Immature natural killer cell (primary cell): ENCODE results near the gene SERPINA4. TPM values are rescaled to one million over a fixed set of nuclear protein-coding genes. Genes with fewer than 3 reads are reported as not detected.

Source experiments
- DNase-seq, 3 donors: peaks; one replicate each; pipeline ENCODE4 v3.0.0; 2022; ENCODE audit warnings: mixed read lengths in 1 of 3
- H3K27ac Mint-ChIP-seq, 6 donors: one replicate each; pipeline ENCODE4 v1.8.0; 2020; ENCODE audit warnings: mixed read lengths in 6 of 6, mild to moderate bottlenecking in 5 of 6, inconsistent platforms in 4 of 6, moderate library complexity in 3 of 6
- H3K27me3 Mint-ChIP-seq, 3 donors: one replicate each; pipeline ENCODE4 v1.8.0; 2020 to 2021; ENCODE audit warnings: low read depth in 3 of 3, mild to moderate bottlenecking in 3 of 3, mixed read lengths in 3 of 3, moderate library complexity in 3 of 3, inconsistent platforms in 1 of 3
- H3K36me3 Mint-ChIP-seq, 3 donors: one replicate each; pipeline ENCODE4 v1.8.0; 2020; ENCODE audit warnings: mixed read lengths in 3 of 3, inconsistent platforms in 2 of 3, mild to moderate bottlenecking in 2 of 3
- H3K4me1 Mint-ChIP-seq, 2 donors: one replicate each; pipeline ENCODE4 v1.8.0; 2020; ENCODE audit warnings: inconsistent platforms in 2 of 2, mild to moderate bottlenecking in 2 of 2, mixed read lengths in 2 of 2, moderate library complexity in 1 of 2
- H3K4me3 Mint-ChIP-seq, 5 donors: one replicate each; pipeline ENCODE4 v1.8.0; 2020; ENCODE audit warnings: mild to moderate bottlenecking in 5 of 5, mixed read lengths in 5 of 5, inconsistent platforms in 3 of 5, moderate library complexity in 3 of 5
- H3K9me3 Mint-ChIP-seq, 6 donors: one replicate each; pipeline ENCODE4 v1.8.0; 2020; ENCODE audit warnings: mild to moderate bottlenecking in 6 of 6, mixed read lengths in 6 of 6, inconsistent platforms in 4 of 6, moderate library complexity in 3 of 6
- polyA plus RNA-seq, 3 donors: library from polyadenylated mRNA; unstranded; fragments of 300-500 nt; fragmentation: Illumina TruSeq; gene quantifications; one replicate each; pipeline ENCODE4 v1.2.3, GENCODE V29; 2021

SERPINA4 gene
- polyA plus RNA-seq, 3 donors from 2014 or later, result not detected

GRCh38 chr14:94548131-94548998 is 12.9 kb upstream of the SERPINA4 start:
- Mint-ChIP-seq H3K9me3 (peaks cover 0 to 2% (median 0%) of the 10 kb centered on the region in 6 donors), H3K36me3 (no peaks in the 10 kb centered on the region), H3K27me3 (peaks cover 0 to 12% (median 9%) of the 10 kb centered on the region in 3 donors), H3K4me3 (no peak overlapping the region), H3K4me1 (no peaks in the 10 kb centered on the region), H3K27ac (no peak overlapping the region)
- DNase-seq, result no peak

- no peaks in the 10 kb centered on the region for H3K4me1 Mint-ChIP-seq
- H3K27me3 Mint-ChIP-seq, result peaks cover 0 to 16% (median 11%) of the 10 kb centered on the region in 3 donors
- H3K9me3 Mint-ChIP-seq, result peaks cover 0 to 2% (median 0%) of the 10 kb centered on the region in 6 donors
- H3K27ac Mint-ChIP-seq, result no peak overlapping the region
- DNase-seq, result peak; percentile 14 to 18 (median 18)
- H3K36me3 Mint-ChIP-seq, result no peaks in the 10 kb centered on the region
- no peak overlapping the region for H3K4me3 Mint-ChIP-seq
Observed at GRCh38 chr14:94548999-94549985, 11.9 kb upstream of the SERPINA4 start.

GRCh38 chr14:94550041-94550440 is 11.2 kb upstream of the SERPINA4 start:
- no peaks in the 10 kb centered on the region for H3K36me3 Mint-ChIP-seq
- DNase-seq, result no peak
- H3K9me3 Mint-ChIP-seq, result peaks cover 0 to 4% (median 0%) of the 10 kb centered on the region in 6 donors
- peaks cover 0 to 17% (median 12%) of the 10 kb centered on the region in 3 donors for H3K27me3 Mint-ChIP-seq
- H3K4me1 Mint-ChIP-seq, result no peaks in the 10 kb centered on the region
- no peak overlapping the region for H3K4me3 Mint-ChIP-seq
- H3K27ac Mint-ChIP-seq, result no peak overlapping the region

- Mint-ChIP-seq H3K27me3 (peaks cover 0 to 16% (median 5%) of the 10 kb centered on the region in 3 donors), H3K4me1 (no peaks in the 10 kb centered on the region), H3K27ac (no peak overlapping the region), H3K36me3 (no peaks in the 10 kb centered on the region), H3K4me3 (no peak overlapping the region), H3K9me3 (peaks cover 0 to 4% (median under 1%) of the 10 kb centered on the region in 6 donors)
- DNase-seq, result no peak
Observed at GRCh38 chr14:94555991-94556390, 5.3 kb upstream of the SERPINA4 start.

GRCh38 chr14:94557327-94557726 is 3.9 kb upstream of the SERPINA4 start:
- no peak for DNase-seq
- Mint-ChIP-seq H3K9me3 (peaks cover 0 to 4% (median under 1%) of the 10 kb centered on the region in 6 donors), H3K27ac (no peak overlapping the region), H3K4me3 (no peak overlapping the region), H3K27me3 (peaks cover 0 to 14% (median 6%) of the 10 kb centered on the region in 3 donors), H3K36me3 (no peaks in the 10 kb centered on the region), H3K4me1 (no peaks in the 10 kb centered on the region)

- Mint-ChIP-seq H3K27me3 (peaks cover 0 to 9% (median 6%) of the 10 kb centered on the region in 3 donors), H3K36me3 (no peaks in the 10 kb centered on the region), H3K4me1 (no peaks in the 10 kb centered on the region), H3K9me3 (peaks cover 0 to 4% (median under 1%) of the 10 kb centered on the region in 6 donors), H3K4me3 (no peak overlapping the region), H3K27ac (no peak overlapping the region)
- no peak for DNase-seq
Observed at GRCh38 chr14:94558842-94559241, 2.4 kb upstream of the SERPINA4 start.

GRCh38 chr14:94559638-94560290 is 1.5 kb upstream of the SERPINA4 start:
- no peak overlapping the region for H3K4me3 Mint-ChIP-seq
- no peak overlapping the region for H3K27ac Mint-ChIP-seq
- H3K27me3 Mint-ChIP-seq, result peaks cover 0 to 7% (median 3%) of the 10 kb centered on the region in 3 donors
- DNase-seq, result no peak
- no peaks in the 10 kb centered on the region for H3K36me3 Mint-ChIP-seq
- no peaks in the 10 kb centered on the region for H3K4me1 Mint-ChIP-seq
- peaks cover 0 to 3% (median under 1%) of the 10 kb centered on the region in 6 donors for H3K9me3 Mint-ChIP-seq

- H3K4me3 Mint-ChIP-seq, result no peak overlapping the region
- no peak overlapping the region for H3K27ac Mint-ChIP-seq
- H3K4me1 Mint-ChIP-seq, result no peaks in the 10 kb centered on the region
- H3K9me3 Mint-ChIP-seq, result peaks cover 0 to 2% (median 0%) of the 10 kb centered on the region in 6 donors
- H3K36me3 Mint-ChIP-seq, result no peaks in the 10 kb centered on the region
- peaks cover 0 to 7% (median 3%) of the 10 kb centered on the region in 3 donors for H3K27me3 Mint-ChIP-seq
- DNase-seq, result no peak
Observed at GRCh38 chr14:94560291-94560665, 964 bp upstream of the SERPINA4 start.

- H3K4me1 Mint-ChIP-seq, result no peaks in the 10 kb centered on the region
- H3K27ac Mint-ChIP-seq, result no peak overlapping the region
- peaks cover 3 to 10% (median 5%) of the 10 kb centered on the region in 3 donors for H3K27me3 Mint-ChIP-seq
- DNase-seq, result no peak
- H3K4me3 Mint-ChIP-seq, result no peak overlapping the region
- H3K36me3 Mint-ChIP-seq, result no peaks in the 10 kb centered on the region
- no peaks in the 10 kb centered on the region for H3K9me3 Mint-ChIP-seq
Observed at GRCh38 chr14:94561656-94562010, 391 bp downstream of the SERPINA4 start.

GRCh38 chr14:94562022-94562421 is 780 bp downstream of the SERPINA4 start:
- Mint-ChIP-seq H3K4me3 (no peak overlapping the region), H3K9me3 (no peaks in the 10 kb centered on the region), H3K4me1 (no peaks in the 10 kb centered on the region), H3K27me3 (peaks cover 3 to 7% (median 5%) of the 10 kb centered on the region in 3 donors), H3K36me3 (no peaks in the 10 kb centered on the region), H3K27ac (no peak overlapping the region)
- no peak for DNase-seq

- peaks cover 3 to 9% (median 5%) of the 10 kb centered on the region in 3 donors for H3K27me3 Mint-ChIP-seq
- no peak for DNase-seq
- no peaks in the 10 kb centered on the region for H3K36me3 Mint-ChIP-seq
- H3K27ac Mint-ChIP-seq, result no peak overlapping the region
- H3K4me3 Mint-ChIP-seq, result no peak overlapping the region
- H3K9me3 Mint-ChIP-seq, result no peaks in the 10 kb centered on the region
- H3K4me1 Mint-ChIP-seq, result no peaks in the 10 kb centered on the region
Observed at GRCh38 chr14:94562941-94563883, 2.0 kb downstream of the SERPINA4 start.

- no peak for DNase-seq
- H3K4me3 Mint-ChIP-seq, result no peak overlapping the region
- H3K4me1 Mint-ChIP-seq, result no peaks in the 10 kb centered on the region
- no peaks in the 10 kb centered on the region for H3K36me3 Mint-ChIP-seq
- peaks cover 3 to 14% (median 5%) of the 10 kb centered on the region in 3 donors for H3K27me3 Mint-ChIP-seq
- no peaks in the 10 kb centered on the region for H3K9me3 Mint-ChIP-seq
- H3K27ac Mint-ChIP-seq, result no peak overlapping the region
Observed at GRCh38 chr14:94564381-94564780, 3.1 kb downstream of the SERPINA4 start.
